ENCODE measurements around the gene VWA8.

GRCh38 chr13:41722684-41723535 lies 238.0 kb downstream of the VWA8 start:
- no peak for TF ChIP-seq CTCF (IDR thresholded peaks at IDR 0.05)
- no peak for TF ChIP-seq POLR2AphosphoS5 (IDR thresholded peaks at IDR 0.05)
- no peak for TF ChIP-seq POLR2A (IDR thresholded peaks at IDR 0.05)
